ENCODE measurements around the gene IGSF22.
"Not testable (repeated sequence)": the region's sequence is repeated elsewhere in the genome, so short reads cannot be mapped to it uniquely, and the experiment has no call there.

The IGSF22 gene

DNA sequence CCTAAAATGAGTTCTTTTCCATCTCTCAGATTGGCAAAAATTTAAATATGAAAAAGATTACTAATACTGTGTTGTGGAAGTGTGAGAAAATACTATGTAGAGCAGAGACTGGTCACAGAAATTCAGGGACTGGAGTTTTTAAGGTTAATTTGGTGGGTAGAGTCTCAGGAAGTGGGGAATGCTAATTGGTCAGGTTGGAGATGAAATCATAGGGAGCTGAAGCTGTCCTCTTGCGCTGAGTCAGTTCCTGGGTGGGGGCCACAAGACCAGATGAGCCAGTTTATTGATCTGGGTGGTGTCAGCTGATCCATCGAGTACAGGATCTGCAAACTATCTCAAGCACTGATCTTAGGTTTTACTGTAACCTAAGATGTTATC is 56.8 kb downstream of the IGSF22 start:
- TF ChIP-seq, protein P1, sequence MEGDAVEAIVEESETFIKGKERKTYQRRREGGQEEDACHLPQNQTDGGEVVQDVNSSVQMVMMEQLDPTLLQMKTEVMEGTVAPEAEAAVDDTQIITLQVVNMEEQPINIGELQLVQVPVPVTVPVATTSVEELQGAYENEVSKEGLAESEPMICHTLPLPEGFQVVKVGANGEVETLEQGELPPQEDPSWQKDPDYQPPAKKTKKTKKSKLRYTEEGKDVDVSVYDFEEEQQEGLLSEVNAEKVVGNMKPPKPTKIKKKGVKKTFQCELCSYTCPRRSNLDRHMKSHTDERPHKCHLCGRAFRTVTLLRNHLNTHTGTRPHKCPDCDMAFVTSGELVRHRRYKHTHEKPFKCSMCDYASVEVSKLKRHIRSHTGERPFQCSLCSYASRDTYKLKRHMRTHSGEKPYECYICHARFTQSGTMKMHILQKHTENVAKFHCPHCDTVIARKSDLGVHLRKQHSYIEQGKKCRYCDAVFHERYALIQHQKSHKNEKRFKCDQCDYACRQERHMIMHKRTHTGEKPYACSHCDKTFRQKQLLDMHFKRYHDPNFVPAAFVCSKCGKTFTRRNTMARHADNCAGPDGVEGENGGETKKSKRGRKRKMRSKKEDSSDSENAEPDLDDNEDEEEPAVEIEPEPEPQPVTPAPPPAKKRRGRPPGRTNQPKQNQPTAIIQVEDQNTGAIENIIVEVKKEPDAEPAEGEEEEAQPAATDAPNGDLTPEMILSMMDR (IDR thresholded peaks at IDR 0.05; ENCODE audit: insufficient read depth, low read depth, low read length, missing control alignments) = no peak
- no peak overlapping the region for H3K4me3 ChIP-seq (ENCODE audit: low read length)
- peak; percentile 72 for DNase-seq (ENCODE audit: low read depth)

DNA sequence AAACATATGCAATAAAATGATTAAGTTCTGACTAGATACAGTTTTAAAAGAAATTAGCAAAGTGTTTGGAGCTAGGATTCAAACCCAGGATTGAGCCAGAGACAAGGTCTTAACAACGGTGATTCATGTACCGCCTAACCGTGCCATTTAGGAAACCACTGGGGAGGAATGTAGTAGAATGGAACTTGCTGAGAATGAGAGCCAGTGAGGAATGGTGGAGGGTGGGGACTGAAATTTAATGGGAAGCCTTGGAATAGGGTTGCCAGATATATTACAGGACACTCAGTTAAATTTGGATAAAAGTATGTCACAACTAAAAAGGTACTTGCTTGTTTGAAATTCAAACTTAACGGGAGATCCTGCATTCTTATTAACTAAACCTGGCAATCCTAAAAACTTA is 57.9 kb downstream of the IGSF22 start:
- H3K4me3 ChIP-seq (ENCODE audit: low read length) = no peak overlapping the region
- peak; percentile 29 for DNase-seq (ENCODE audit: low read depth)
- TF ChIP-seq, protein P1 (IDR thresholded peaks at IDR 0.05; ENCODE audit: insufficient read depth, low read depth, low read length, missing control alignments) = no peak

DNA sequence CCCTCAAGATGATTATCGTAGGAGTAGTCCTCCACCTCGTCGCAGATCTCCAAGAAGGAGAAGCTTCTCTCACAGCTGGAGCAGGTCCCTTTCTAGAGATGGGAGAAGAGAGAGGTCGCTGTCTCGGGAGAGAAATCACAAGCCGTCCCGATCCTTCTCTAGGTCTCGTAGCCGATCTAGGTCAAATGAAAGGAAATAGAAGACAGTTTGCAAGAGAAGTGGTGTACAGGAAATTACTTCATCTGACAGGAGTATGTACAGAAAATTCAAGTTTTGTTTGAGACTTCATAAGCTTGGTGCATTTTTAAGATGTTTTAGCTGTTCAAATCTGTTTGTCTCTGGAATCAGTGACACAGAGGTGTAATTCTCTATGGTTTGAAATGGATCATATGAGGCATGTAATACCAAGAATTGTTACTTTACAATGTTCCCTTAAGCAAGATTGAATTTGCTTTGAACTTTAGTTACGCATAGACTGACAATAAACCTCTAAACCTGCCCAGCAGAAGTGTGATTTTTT is 60.6 kb downstream of the IGSF22 start:
- DNase-seq (ENCODE audit: low read depth); H3K4me3 ChIP-seq (ENCODE audit: low read length): not testable (repeated sequence)

DNA sequence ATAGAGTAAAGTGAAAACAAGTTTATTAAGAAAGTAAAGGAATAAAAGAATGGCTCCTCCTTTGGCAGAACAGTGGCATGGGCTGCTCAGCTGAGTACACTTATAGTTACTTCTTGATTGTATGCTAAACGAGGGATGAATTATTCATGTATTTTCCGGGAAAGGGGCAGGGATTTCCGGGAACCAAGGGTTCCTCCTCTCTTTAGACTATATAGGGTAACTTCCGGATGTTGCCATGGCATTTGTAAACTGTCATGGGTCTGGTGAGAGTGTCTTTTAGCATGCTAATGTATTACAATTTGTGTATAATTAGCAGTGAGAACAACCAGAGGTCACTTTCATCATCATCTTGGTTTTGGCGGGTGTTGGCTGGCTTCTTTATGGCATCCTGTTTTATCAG is 68.3 kb downstream of the IGSF22 start:
- DNase-seq (ENCODE audit: low read depth) = no peak
- TF ChIP-seq, protein P1 (IDR thresholded peaks at IDR 0.05; ENCODE audit: insufficient read depth, low read depth, low read length, missing control alignments) = no peak
- no peak overlapping the region for H3K4me3 ChIP-seq (ENCODE audit: low read length)

Measured in epithelial cell of esophagus (primary cell).